Osteocyte (in vitro differentiated cells): Measurements from ENCODE around the gene MS4A14. TPM values are rescaled to one million over a fixed set of nuclear protein-coding genes. Genes with fewer than 3 reads are reported as not detected.

ENCODE experiments used
- DNase-seq: peaks from one replicate; pipeline ENCODE4 v3.0.0; 2021; ENCODE audit warnings: mixed read lengths; ENCODE audit not compliant: unreplicated experiment; ENCODE audit errors: extremely low spot score
- H3K27ac Mint-ChIP-seq: one replicate; pipeline ENCODE4 v1.8.0; 2021; ENCODE audit warnings: mild to moderate bottlenecking, mixed read lengths; ENCODE audit not compliant: unreplicated experiment
- H3K27me3 Mint-ChIP-seq: one replicate; pipeline ENCODE4 v1.8.0; 2021; ENCODE audit warnings: mixed read lengths; ENCODE audit not compliant: unreplicated experiment
- H3K36me3 Mint-ChIP-seq: one replicate; pipeline ENCODE4 v1.8.0; 2021; ENCODE audit warnings: mixed read lengths; ENCODE audit not compliant: unreplicated experiment
- H3K4me1 Mint-ChIP-seq: one replicate; pipeline ENCODE4 v1.8.0; 2021; ENCODE audit warnings: mixed read lengths; ENCODE audit not compliant: unreplicated experiment
- H3K4me3 Mint-ChIP-seq: one replicate; pipeline ENCODE4 v1.8.0; 2021; ENCODE audit warnings: mild to moderate bottlenecking, moderate library complexity, mixed read lengths; ENCODE audit not compliant: unreplicated experiment
- H3K9me3 Mint-ChIP-seq: one replicate; pipeline ENCODE4 v1.8.0; 2021; ENCODE audit warnings: mixed read lengths; ENCODE audit not compliant: unreplicated experiment
- CTCF ChIP-seq: fragments of 200-600 bp; sonication (generic); IDR thresholded peaks from 2 replicates; pipeline ENCODE4 v1.5.0; 2021; ENCODE audit warnings: antibody characterized with exemption, mild to moderate bottlenecking, moderate library complexity
- total RNA-seq: library from RNA; stranded (reverse); gene quantifications from 2 replicates; pipeline ENCODE4 v1.2.1, GENCODE V29; 2021

Gene MS4A14
- total RNA-seq, 1 donor from 2014 or later, result not detected

- peaks cover 17% of the 10 kb centered on the region for H3K4me1 Mint-ChIP-seq
- no peak for TF ChIP-seq CTCF
- DNase-seq, result no peak
- H3K27me3 Mint-ChIP-seq, result peaks cover 12% of the 10 kb centered on the region
- no peaks in the 10 kb centered on the region for H3K36me3 Mint-ChIP-seq
- no peak overlapping the region for H3K27ac Mint-ChIP-seq
- no peaks in the 10 kb centered on the region for H3K9me3 Mint-ChIP-seq
- H3K4me3 Mint-ChIP-seq, result no peak overlapping the region
These were observed 24.4 kb upstream of the MS4A14 start for GRCh38 chr11:60371854-60372253.

- Mint-ChIP-seq H3K27ac (no peak overlapping the region), H3K27me3 (peaks cover 20% of the 10 kb centered on the region), H3K4me3 (no peak overlapping the region), H3K9me3 (no peaks in the 10 kb centered on the region), H3K4me1 (peaks cover 17% of the 10 kb centered on the region), H3K36me3 (no peaks in the 10 kb centered on the region)
- TF ChIP-seq CTCF, result no peak
- no peak for DNase-seq
These were observed 23.5 kb upstream of the MS4A14 start for GRCh38 chr11:60372767-60373166.

GRCh38 chr11:60375316-60375715 is 20.9 kb upstream of the MS4A14 start:
- peaks cover 36% of the 10 kb centered on the region for H3K27me3 Mint-ChIP-seq
- no peak for TF ChIP-seq CTCF
- no peaks in the 10 kb centered on the region for H3K36me3 Mint-ChIP-seq
- no peaks in the 10 kb centered on the region for H3K9me3 Mint-ChIP-seq
- H3K27ac Mint-ChIP-seq, result no peak overlapping the region
- no peak overlapping the region for H3K4me3 Mint-ChIP-seq
- peaks cover 14% of the 10 kb centered on the region for H3K4me1 Mint-ChIP-seq
- no peak for DNase-seq

- no peak overlapping the region for H3K27ac Mint-ChIP-seq
- no peaks in the 10 kb centered on the region for H3K9me3 Mint-ChIP-seq
- DNase-seq, result no peak
- no peaks in the 10 kb centered on the region for H3K36me3 Mint-ChIP-seq
- peaks cover 46% of the 10 kb centered on the region for H3K27me3 Mint-ChIP-seq
- H3K4me3 Mint-ChIP-seq, result no peak overlapping the region
- H3K4me1 Mint-ChIP-seq, result peaks cover 2% of the 10 kb centered on the region
- TF ChIP-seq CTCF, result no peak
These were observed 19.7 kb upstream of the MS4A14 start for GRCh38 chr11:60376601-60377000.

- H3K27ac Mint-ChIP-seq, result no peak overlapping the region
- H3K27me3 Mint-ChIP-seq, result peaks cover 53% of the 10 kb centered on the region
- no peaks in the 10 kb centered on the region for H3K36me3 Mint-ChIP-seq
These were observed 18.7 kb upstream of the MS4A14 start for GRCh38 chr11:60377401-60378136.

More at GRCh38 chr11:60377401-60378136, 18.7 kb upstream of the MS4A14 start:
- no peaks in the 10 kb centered on the region for H3K9me3 Mint-ChIP-seq
- TF ChIP-seq CTCF, result no peak
- no peaks in the 10 kb centered on the region for H3K4me1 Mint-ChIP-seq
- H3K4me3 Mint-ChIP-seq, result no peak overlapping the region
- no peak for DNase-seq
